ENCODE results near the gene NABP1.

- TF ChIP-seq CTCF (IDR thresholded peaks at IDR 0.05) = no peak
- TF ChIP-seq POLR2A (IDR thresholded peaks at IDR 0.05) = no peak
Observed at GRCh38 chr2:191632426-191632825, 45.5 kb upstream of the NABP1 start.

Data from right lobe of liver (tissue), 4 donors.